ENCODE data around the gene BICRA. TPM values are rescaled to one million over a fixed set of nuclear protein-coding genes. Genes with fewer than 3 reads are reported as not detected.

Gene BICRA
- total RNA-seq, 1 donor from 2014 or later, result 10.8 TPM

DNA sequence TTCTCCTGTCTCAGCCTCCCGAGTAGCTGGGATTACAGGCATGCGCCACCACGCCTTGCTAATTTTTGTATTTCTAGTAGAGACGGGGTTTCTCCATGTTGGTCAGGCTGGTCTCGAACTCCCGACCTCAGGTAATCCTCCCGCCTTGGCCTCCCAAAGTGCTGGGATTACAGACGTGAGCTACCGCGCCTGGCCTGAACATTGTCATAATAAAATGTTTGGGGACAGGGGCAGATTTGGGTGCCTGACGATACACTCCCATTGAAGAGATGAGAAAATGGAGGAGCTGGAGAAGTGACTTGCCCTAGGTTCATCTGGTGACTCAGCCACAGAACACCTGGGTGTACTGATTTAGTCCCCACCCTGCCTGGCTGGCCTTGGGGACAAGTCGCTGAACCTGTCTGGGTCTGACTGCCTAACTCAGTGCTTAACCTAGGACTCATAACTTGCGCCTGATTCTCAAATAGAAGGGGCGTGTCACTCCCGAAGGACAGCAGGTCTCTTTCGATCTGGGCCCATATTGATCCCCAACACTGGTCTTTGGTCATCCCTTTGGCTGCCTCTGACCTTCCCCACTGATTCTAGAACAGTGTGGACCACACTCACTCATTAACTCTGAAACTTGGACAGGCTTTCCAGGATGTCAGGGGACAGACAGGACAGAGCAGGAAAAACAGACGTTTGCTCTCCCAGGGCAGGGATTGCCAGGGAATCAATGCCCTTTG, 7.6 kb upstream of the BICRA start:
- no peak for DNase-seq

DNA sequence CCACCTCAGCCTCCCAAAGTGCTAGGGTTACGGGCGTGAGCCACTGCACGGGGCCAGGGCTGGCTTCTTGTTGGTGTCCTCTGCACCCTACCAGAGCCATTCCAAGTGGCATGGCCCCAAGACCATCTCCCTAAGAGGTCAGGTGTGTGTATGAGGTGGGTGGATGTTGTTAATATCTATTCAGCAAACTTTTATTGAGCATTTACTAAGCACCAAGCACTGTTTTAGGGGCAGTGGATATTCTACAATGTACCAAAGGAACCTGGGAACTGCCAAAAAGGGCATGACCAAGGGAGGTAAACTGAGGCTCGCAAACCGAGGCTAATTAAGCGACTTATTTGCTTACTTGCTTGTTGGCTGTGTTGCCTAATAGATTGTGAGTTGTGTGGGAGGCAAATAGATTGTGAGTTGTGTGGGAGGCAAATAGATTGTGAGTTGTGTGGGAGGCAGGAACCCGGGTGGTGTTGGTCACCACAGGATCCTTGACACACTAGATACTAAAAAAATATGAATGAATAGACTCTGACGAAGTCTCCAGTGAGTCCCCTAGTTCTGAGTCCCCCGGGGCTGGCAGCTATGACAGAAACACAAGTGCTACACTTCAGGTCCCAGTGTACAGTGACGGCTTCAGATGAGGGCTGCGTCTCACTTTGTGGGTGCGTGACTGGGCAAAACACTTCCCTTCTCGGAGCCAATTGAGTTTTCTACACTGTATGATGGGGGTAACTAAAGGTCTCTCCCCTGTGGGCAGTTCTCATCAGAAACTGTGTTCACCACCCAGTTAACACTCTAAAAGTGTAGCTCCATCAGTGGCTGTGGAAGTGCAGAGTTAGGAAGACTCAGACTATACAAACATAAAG, 5.0 kb upstream of the BICRA start:
- no peak for DNase-seq

DNA sequence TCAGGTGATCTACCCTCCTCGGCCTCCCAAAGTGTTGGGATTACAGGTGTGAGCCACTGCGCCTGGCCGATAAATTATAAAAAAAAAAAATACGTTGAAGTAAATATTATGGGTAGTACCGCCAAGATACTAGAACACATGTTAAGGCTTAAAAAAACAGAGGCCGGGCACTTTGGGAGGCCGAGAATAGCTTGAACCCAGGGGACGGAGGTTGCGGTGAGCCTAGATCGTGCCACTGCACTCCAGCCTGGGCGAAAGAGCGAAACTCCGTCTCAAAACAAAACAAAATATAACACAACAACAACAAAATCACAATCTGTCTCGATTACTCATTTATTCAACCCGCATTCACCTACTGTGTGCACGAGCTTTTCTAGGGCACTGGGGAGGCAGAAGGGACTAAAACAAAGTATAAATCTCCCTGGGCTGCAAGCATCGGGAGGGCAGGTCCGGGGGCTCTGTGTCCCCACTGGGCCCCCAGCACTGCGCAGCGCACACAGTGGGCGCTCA, 1.3 kb upstream of the BICRA start:
- DNase-seq, result no peak

DNA sequence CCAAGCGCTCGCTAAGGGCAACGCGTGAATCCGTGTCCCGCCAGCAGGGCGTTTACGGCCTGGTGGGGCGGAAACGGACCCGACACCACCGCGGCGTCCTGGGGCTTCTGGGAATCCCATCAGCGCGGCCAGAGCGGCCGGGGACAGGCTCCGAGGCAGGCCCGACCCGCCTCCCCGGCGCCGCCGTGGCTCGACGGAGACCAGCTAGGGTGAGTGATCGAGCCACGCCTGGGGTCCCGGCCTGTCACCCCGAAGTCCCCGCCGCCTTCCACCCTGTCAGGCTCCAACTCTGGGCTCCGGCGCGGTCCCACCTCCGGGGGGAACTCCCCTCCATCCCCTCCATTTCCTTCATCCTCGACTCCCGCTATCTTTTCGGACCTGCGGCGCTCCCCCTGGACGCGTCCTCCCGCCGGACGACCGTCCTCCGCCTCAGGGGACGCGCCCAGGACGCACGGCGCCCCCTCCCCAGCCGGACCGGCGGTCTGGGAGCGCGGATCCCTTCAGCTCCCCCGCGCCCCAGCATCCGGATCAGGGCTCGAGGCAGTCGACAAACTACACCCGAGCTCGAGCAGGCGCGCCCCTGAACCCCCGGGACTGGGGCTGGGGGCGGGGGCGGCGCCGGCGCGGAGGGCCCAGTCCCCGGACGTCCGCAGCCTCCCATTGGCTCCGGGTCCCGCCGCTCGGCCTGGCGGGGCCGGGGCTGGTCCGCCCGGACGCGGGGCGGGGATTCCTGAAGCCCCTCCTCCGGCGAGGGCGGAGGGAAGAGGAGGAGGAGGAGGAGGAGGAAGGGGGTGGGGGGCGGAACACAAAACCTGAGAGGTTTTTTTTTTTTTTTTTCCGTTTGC, 638 bp upstream of the BICRA start:
- peak; percentile 98 for DNase-seq

DNA sequence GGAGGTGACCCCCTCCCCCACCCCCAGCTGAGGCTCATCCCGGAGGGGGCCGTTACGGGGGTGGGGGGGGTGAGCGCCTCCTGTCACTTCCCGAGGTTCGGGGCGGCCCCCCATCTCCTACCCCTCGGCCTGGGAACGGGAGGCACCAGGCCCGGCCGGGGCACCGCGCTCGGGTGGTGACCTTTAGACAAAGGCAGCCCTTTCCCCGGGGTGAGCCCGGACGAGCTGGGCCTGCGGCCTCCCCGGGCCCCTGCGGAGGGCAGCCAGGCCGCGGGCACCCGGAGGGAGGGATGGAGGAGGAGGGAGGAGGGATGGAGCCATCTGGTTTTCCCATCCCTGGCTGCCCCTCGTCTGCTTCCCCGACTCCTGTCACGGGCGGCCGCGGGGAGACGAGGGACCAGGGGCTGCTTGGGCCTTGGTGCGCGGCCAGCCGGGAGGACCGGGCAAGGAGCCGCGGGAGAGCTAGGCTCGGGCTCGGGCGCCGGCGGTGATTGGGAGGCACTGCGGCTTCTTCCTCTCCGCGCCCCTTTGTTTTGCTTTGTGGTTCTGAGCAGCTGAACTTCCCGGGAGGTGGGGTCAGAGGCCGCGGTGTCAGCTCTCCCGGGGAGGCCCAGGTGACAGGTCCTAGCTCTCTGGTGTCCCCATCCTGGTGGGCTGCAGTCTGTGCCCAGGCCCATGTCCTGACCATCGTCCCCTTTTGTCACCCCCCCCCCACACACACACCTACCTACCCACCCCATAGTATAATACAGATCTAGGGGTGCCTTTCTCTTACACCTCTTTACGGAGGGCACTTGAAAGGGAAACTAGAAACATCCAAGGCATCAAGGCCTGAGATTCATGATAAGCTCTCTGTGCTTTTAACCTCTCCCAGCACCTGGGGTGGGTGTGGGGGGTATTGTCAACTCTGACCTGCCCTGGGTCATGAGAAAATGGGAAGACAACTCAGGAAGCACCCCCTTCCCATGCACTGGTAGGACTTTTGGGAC, 1.3 kb downstream of the BICRA start:
- DNase-seq, result peak; percentile 35

DNA sequence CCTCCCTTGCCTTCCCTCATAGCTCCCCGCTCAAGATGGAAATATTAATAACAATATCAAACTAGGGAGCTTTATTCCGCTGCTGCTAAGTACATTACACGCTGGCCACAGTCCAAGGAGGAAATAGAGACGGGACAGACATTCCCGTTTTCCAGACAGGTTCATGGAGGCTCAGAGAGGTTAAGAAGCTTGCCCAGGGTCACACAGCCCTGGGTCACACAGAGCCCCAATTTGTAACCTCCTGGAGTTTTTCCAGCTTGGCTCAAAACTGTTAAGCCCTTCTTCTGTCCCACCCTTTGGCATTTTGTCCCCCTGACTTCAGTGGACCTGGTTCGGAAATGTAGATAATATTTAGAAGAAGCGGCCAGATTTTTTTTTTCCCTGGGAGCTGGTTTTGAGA, 2.0 kb downstream of the BICRA start:
- DNase-seq, result peak; percentile 14

DNA sequence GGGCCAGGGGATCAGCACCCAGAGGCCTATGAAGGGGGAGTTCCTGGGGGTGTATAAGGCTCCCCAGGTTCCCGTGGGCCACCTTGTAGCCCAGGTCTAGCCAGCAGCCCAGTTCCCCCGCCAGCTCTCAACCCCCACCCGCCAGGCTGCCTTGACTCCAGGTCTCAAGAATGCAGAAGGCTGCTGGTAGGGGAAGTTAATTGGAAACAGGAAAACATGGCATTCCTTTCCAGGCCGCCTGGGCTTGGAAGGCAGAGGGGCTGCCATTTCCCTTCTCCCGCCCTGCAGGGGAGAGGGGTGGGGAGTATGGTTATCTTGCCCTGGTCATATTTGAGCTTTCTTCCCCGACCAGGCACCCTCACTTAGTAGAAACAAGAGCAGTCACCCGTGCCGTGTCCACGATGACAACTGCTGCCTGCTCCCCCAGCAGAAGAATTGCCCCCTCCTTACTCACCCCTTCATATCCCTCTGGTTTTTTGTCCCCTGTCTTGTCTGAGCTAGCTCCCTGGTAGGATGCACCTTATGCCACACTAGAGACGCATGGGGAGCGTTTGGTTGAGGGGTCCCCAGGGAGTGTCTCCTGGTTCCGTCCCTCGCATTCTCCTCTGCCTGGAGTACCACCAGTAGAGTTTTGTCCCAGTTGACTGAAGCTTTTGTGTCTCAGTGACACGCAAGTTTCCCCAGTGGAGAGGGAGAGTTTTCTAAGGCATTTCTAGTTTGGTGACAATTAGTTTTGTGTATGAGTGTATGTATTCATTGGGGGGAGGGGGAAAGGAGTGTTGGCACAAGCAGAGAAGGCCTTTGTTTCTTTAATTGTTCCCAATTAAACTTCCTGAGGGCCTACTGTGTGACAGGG, 4.5 kb downstream of the BICRA start:
- DNase-seq, result no peak

DNA sequence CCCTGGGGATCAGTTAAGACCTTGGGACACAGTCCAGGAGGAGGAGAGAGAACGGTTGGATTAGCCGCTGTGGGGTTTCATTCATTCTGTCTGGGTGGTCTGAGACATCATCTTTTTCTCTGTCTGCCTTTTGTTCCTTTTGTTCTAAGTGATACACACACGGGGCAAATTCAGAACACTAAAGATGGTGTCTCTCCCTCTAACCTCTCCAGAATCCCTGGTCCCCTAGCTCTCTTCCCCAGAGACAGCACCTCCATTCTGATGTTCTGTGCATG, 5.0 kb downstream of the BICRA start:
- DNase-seq, result no peak

DNA sequence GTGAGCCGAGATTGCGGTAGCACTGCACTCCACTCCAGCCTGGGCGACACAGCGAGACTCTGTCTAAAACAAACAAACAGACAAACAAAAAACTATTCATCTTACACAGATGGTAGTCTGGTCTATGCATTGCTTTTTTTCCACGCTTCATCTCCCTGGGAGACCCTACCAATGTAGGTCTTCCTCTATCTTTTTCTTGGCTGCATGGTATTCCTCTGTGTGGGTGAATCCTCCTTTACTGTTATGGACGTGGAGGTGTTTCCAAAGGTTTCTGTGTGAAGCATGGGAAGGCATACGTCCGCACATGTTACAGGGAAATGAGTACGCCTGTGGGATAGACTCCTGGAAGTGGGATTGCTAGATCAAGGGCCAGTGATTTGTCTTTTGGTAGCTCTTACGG, 5.6 kb downstream of the BICRA start:
- no peak for DNase-seq

DNA sequence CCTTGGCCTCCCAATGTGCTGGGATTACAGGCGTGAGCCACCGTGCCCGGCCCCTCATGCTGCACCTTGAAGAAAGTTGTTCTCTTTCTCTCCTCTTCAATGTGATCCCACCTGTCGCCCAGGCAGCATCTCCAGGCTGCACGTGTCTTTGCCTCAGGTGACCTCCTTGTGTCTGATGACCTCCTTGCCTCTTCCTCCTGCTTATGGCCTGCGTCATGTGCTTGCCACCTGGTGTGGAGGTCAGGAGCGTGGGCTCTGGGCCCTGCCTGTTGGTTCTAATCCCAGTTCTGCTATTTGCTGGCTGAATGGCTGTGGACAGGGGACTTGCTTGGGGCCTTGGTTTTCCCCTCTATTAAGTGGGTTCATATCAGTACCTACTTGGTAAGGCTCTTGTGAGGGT, 6.3 kb downstream of the BICRA start:
- no peak for DNase-seq

DNA sequence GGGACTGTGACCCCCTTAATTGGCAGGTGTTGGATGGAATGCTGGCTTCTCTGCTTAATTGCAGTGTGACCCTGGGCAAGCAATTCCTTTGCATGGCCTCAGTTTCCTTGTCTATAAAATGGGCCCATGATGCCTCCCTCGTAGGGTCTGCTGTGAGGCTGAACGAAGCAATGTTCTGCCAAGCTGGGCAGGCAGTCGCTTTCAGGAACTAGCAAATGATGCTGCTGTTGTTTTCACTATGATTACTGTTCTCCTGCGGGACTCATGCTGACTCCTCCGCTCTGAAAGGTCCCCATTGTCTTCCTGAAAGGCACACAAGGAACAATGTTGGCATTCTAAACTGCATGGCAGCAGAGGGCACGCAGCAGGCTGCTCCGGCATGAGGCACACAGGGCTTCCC, 6.8 kb downstream of the BICRA start:
- DNase-seq, result no peak

DNA sequence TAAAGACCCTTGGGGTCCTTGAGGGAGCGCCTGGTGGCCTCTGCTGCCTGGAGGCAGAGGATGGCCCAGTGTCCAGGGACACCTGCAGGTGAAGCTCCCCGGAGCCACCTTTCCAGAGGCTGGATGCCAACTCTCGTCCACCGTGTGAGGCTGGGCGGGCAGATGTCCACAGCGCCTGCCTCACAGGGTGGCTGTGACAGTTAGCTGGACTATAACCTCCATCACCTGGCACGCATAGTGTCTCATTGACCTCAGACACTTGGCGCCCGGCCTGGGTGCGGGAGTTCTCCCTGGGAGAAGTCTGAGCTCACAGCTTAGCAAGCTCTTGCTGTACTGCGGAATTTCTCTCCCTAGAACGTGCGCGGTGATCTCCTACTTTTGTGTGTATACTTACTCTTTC, 9.8 kb downstream of the BICRA start:
- DNase-seq, result no peak

DNA sequence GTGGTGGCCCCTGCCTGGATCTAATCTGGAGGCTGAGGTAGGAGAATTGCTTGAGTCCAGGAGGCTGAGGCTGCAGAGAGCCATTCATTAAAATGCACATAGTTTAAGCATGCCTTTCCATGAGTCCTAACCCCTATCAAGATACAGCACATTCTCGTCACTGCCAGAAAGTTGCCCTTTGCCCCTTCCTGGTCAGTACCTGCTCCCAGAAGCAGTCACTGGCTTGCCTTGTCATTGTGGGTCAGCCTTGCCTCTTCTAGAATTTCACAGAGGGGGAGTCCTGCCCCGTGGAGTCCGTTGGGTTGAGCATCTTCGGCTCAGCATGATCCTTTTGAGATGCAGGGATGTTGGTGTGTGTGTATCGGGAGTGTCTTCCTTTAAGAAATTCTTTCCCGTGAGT, 10.8 kb downstream of the BICRA start:
- DNase-seq, result no peak

DNA sequence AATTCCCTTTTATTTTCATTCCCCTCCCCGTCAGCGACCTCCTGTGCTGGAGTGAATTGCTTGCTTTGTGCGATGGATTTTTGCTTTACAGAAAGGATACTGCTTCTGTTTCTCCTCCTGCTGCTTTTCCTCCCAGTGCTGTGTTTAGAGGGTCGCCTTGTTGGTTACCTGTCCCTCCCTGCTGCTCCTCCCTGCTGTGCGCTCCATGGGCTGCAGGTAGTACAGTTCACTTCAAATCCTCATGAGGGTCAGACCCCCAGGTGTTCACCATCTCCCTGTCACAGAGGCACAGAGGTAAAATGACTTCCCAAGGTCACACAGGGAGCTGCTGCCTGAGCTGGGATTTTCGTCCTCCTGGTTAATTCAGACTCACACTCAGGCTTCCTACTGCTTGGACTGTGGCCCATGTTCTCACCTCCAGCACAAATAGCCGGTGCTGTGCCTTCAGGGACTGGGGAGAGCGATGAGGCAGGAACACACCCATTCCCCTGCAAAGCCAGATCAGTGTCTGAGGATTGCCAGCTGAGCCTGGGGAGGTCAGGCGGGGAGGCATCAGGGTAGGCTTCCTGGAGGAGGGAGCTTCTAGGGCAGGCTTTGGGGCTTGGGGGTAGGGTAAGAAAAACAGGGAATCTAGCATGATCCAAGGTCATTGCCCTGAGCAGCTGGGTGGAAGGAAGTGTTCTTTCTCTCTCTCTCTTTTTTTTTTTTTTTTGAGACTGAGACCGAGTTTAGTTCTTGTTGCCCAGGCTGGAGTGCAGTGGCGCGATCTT, 14.4 kb downstream of the BICRA start:
- DNase-seq, result no peak

DNA sequence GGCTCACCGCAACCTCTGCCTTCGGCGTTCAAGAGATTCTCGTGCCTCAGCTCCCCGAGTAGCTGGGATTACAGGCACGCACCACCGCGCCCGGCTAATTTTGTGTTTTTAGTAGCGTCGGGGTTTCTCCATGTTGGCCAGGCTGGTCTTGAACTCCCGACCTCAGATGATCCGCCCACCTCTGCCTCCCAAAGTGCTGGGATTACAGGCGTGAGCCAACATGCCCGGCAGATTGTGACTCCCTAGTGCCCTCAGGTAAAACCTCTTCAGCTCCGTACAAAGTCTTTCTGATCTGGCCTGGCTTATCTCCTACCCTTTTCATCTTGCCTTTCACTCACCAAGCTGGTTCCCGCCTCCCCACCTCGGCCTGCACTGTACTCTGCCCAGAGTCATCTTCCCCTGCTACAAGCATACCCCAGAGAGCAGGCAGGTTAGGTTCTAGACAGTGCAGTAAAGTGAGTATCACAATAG, 15.0 kb downstream of the BICRA start:
- DNase-seq, result no peak

DNA sequence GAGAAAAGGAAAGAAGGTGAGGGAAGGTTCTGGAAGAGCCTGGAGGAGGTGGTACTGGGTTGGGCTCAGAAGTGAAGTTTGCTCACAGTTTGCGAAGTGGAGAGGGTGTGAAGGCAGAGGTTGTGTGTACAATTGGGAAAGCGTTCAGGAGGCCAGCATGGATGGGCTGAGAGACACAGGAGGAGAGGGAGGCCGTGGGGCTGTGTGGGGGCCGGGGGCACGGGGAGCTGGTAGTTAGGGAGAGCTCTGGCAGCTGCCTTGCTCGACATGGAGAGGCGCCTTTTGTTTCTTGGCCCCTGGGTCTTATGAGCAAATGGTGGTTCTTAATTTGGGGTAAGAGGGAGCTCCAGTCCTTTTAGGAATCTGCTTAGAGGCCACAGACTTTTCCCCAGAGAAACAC, 16.7 kb downstream of the BICRA start:
- DNase-seq, result no peak

DNA sequence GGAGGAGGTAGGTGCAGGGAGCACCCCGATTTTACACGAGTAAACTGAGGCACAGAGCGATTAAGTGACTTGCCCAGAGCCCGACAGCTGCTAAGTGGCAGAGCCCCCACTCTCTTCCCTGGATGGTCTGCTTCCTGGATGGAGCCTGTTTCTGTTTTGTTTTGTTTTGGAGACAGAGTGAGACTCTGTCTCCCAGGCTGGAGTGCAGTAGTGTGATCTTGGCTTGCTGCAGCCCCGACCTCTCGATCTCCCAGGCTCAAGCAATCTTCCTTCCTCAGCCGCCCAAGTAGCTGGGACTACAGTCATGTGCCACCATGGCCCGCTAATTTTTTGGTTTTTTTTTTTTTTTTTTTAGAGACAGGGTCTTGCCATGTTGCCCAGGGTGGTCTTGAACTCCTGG, 17.3 kb downstream of the BICRA start:
- DNase-seq, result no peak

DNA sequence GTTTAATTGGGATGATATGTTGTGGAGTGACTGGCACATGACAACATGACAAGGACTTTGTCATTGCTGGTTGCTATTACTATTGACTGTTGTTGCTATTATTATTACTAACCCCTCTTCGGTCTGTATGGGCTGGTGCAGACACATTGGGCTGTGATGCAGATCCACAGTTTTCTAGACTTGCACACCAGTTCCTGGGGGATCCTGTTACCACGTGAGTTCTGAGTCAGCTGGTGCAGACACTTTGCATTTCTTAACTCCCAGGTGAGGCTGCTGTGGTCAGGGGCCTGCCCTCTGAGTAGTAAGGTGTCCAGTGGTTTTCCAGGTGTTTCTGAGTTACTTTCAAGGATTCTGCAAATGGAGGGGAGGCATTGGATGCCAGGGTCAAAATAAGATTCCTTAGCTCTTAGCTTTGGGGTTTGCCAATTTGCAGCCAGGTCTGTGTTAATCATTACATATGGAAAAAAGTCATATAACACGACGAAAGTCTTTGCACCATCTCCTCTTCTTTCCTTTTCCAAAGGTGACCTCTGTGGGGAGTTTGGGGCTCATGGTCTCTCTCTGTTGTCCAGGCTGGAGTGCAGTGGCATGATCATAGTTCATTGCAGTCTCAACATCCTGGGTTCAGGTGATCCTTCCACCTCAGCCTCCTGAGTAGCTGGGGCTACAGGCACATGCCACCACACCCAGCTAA, 19.3 kb downstream of the BICRA start:
- DNase-seq, result no peak

DNA sequence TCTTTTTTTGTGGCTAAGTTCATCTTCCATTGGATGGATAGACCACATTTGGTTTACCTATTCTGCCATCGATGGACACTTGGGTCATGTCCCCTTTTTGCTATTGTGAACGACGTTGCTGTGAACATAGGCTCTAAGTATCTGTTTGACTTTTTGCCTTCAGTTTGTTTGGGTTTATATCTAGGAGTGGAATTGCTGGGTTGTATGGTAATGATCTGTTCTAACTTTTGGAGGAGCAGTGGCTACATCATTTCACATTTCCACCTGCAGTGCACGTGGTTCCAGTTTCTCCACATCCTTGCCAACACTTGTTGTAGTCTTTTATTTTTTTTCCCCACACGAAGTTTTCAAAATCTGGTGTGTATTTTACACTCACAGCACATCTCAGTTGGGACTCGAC, 21.7 kb downstream of the BICRA start:
- no peak for DNase-seq
